GM12872 (cell line): ENCODE measurements around the gene RNF103.

Experiments used
- CTCF ChIP-seq: IDR thresholded peaks from 3 replicates; pipeline ENCODE4 v1.5.1; 2011; ENCODE audit warnings: low read depth, mild to moderate bottlenecking, low read length, moderate library complexity; ENCODE audit not compliant: insufficient read depth

RNF103 gene

GRCh38 chr2:86584151-86584913 lies 39.3 kb downstream of the RNF103 start:
- no peak for TF ChIP-seq CTCF

DNA sequence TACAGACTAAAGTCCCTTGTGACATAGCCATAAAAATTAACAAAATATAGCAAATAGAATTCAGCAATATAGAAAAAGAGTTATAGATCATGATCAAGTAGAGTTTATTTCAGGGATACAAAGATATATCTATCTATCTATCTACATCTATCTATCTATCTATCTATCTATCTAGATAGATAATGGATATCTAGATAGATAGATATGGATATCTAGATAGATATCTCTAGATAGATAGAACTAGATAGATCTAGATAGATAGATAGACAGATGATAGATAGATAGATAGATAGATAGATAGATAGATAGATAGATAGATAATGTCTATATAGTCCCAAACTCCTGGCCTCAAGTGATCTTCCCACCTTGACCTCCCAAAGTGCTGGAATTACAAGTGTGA lies 43.1 kb downstream of the RNF103 start:
- no peak for TF ChIP-seq CTCF

- TF ChIP-seq CTCF, result no peak
Observed at GRCh38 chr2:86577817-86578456, 45.7 kb downstream of the RNF103 start.

DNA sequence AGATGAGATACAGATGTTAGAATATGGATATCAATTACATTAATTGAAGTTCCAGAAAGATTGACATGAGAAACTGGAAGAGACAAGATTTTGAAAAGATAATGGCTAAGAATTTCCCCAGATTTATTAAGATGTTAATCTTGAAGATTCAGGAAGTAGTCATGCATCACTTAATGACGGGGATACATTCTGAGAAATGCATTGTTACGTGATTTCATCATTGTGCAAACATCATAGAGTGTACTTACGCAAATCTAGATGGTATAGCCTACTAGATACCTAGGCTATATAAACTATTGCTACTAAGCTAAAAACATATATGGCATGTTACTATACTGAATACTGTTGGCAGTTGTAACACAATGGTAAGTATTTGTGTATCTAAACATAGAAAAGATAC lies 53.6 kb downstream of the RNF103 start:
- no peak for TF ChIP-seq CTCF

- no peak for TF ChIP-seq CTCF
Observed at GRCh38 chr2:86566821-86567190, 56.9 kb downstream of the RNF103 start.

GRCh38 chr2:86566158-86566820 lies 57.4 kb downstream of the RNF103 start:
- no peak for TF ChIP-seq CTCF

DNA sequence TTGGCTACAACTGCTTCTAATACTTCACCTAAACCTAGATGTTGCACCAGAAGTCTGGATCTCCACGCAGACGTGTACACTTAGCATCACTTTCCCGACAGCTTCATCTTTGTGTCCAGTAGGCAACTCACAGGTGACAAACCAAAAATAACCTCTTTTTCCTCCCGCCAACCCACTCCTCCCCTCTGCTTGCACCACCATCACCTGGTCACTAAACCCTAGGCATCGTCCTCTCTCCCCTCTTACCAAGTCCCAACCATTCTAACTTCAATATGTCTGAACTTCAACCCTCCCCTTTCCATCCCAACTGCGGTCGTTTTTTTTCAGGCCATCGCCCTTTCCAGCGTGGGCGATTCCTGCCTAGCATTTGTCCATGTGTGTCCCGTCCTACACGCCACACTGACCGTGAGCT lies 60.0 kb downstream of the RNF103 start:
- TF ChIP-seq CTCF, result no peak
